HG02763 (cell line): ENCODE measurements around the gene ACTBL2.

Experiments used
- ATAC-seq: cut with Tn5 transposase; IDR thresholded peaks from one replicate; pipeline ENCODE4 v1.9.1; 2021; ENCODE audit warnings: mild to moderate bottlenecking, moderate library complexity; ENCODE audit not compliant: unreplicated experiment

The ACTBL2 gene

DNA sequence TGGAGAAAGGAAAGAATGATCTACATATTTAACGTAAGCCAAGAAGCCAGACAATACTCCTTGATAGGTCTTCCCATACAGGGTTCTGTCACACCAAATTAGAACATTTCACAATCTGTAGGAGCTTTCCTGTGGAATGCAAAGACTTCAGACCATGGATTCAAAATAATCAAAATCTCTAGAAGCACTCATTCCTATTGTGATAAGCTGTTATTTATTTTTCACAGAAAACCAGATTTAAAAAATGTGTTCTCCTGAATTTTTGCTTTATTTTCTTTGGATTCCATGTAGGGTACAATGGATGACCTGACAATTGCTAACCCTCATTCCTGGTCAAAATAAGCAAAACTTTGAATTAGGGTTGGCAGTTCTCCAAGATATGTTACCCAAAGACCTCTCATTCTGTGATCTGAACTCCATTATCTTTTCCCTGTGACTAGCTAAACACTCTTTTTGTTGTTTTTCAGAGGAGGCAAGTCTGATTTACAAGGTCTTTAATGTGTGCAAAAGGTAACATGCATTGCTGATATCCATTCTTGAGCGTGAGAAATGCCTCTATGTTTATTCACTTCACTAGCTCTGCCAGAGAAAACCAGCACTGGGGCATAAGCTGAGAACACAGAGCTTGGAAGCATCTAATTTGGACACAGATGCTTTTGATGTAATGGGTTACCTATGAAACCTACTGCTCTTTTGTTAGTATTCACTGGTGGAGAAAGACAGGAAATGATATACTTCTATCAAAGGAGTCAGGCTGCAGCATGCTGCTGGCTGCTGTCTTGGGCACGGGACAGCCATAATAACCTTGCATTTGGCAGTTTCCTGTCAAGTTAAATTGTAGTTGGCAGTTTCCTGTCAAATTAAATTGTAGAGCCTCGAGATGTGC is 31.4 kb downstream of the ACTBL2 start:
- ATAC-seq, result no peak

DNA sequence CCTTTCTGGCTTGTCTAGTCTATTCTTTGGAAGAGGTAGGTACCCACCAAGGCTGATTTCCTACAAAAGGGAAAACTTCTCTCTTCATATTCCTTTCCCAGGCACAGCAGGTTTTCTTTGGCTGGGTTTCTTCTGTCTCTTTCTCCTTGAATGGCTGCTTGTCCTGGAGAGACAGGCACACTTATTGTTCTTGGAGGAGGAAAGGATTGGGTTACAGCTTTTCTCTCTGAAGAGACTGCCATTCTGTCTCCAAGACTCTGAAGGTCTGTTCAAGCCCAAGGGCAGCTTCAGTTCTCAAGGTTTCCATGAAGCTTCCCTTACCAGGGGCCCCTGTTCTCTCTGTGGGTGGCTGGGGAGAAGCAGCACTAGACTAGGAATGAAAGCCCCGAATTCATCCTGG is 33.9 kb downstream of the ACTBL2 start:
- no peak for ATAC-seq

DNA sequence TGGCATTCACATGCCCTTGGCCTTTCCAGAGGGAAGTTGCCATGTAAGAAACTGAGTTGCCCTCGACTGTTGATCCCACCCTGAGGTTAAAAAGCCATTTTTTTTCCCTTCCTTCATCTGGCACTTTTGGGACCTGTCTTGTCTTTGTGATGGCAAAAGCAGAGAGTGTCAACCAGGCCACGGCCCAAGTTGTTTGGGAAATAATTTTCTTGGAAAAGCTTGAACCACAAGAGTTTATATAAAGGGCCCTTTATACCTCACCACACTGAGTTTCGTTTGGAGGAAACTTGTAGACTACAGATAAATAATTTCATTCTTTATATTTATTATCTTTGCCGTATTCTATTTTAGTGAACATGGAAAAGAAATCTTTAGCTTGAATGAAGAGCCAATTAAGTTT is 34.3 kb downstream of the ACTBL2 start:
- no peak for ATAC-seq

DNA sequence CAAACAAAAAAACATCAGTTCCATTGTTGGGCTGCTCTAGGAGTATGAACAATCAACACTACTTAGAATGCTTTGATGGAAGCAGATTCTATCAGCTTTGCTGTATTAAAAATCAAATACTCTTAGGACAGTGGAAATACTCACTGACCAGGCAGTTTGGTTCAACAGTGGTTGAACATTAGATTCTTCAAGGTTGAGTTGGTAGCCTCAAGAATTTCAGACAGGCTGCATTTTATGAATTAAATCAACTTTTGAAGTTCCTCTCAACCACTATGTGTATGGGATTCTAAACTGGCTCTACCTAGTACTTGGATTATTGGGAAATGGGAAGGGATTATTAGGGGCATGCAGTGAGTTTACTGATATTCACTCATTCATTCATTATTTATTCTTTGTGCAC is 35.0 kb downstream of the ACTBL2 start:
- ATAC-seq, result no peak

DNA sequence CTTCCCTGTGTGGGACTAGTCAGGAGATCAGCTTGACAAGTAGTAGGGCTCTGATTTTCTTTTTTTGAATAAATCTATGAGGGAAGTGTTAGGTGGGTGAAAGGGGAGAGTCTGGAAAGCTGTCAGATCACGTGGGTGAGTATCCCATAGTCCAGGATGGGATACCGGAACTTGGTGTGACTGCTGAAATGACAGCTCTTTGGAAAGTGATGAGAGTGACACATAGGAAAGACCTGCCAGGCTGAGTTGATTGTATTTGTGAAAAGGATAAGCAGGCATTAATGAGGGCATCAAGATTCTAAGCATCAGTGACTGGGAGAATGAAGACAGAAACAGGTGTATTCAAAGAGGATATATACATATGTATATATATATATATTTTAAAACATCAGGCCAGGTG is 35.6 kb downstream of the ACTBL2 start:
- no peak for ATAC-seq

DNA sequence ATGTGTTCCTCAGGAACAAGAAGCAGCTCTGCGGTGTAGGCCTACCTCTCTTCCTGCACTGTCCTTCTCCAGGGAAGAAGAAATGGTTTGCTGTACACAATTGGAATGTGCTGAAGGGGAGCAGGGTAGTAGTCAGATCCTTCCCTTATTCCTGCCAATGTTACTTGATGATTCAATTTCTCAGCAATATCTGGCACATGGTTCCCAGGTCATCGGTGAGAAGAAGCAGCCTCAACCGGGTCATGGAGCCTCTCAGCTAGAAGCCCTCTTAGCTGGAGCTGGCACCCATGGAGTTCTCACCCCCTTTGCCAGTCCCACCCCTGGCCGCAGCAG is 36.9 kb downstream of the ACTBL2 start:
- no peak for ATAC-seq

DNA sequence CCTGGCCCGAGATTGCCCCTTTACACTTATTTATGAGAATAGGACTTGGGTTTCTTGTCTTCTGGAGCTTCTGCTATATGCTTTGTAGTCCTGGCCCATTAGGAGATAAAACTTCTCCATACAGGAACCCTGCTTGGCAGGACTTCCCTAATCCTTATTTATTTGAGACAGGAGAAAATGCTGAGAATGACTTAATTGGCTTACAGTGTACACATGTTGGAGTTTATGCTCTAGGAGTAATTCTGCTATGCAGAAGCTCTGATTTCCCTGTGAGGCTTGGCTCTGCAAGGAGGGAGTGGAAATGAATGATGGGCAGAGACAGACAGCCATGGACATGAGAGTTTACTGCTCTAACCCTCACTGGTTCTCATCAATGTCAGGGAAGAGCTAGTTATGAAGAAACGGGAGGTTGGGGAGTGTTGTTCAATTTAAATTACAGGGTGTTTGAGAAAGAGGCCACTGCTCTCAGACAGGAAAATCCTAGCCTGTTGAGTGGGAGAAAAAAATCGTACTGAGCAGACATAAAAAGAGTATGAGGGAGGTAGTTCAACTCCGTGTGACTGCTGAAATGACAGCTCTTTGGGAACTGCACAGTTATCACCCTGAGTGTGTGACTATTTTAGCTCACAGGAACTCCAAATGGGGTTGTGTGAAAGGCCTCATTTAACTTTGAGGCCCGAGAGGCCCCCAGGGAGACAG is 37.5 kb downstream of the ACTBL2 start:
- ATAC-seq, result no peak

DNA sequence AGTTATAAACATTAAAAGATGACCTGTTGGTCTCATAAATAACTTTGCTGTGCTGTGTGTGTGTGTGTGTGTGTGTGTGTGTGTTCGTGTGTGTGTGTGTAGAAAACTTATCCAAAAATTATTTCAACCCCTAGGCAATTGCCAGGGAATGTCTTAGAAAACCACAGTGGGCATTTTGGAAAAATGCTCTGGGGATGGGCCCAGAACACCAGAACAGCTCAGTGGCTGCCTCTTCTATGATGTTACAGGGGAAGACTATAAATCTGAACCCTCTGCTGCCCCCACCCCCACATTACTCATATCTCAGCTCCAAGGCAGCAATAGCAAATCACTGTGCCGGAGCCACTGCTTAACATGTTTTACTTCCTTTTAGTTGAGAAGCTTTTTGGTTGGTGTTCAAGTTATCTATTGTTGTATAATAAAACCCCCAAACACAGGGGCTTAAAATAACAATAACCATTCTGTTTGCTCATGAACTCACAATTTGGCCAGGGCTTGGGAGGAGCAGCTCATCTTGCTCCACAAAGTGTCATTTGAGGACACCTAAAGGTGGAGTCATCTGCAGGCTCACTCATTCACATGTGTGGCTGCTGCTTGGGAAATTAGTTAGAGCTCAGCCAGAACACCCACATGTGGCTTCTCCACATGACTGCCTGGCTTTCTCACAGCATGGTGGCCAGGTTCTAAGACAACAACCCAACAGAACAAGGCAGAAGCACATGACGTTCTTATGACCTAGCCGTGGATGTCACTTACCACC is 40.4 kb downstream of the ACTBL2 start:
- ATAC-seq, result no peak

DNA sequence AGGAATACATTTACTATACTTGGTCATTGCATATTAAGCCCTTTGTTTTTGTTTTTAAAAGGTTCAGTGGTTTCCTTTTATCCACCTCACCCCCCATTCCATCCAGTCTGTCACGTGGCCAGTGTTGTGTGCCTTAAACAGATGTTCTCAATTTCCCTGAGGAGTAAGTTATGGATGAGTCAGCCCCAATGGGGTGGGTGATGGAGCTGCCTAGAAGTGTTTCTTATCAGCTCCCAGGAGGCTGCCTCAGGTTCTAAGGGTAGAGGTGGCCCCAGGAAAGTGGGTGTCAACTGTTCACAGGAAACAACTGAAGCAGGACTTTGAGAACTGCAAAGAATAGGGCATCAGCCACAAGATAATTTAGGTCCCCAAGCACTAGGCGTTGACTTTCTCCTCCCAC is 41.1 kb downstream of the ACTBL2 start:
- no peak for ATAC-seq

DNA sequence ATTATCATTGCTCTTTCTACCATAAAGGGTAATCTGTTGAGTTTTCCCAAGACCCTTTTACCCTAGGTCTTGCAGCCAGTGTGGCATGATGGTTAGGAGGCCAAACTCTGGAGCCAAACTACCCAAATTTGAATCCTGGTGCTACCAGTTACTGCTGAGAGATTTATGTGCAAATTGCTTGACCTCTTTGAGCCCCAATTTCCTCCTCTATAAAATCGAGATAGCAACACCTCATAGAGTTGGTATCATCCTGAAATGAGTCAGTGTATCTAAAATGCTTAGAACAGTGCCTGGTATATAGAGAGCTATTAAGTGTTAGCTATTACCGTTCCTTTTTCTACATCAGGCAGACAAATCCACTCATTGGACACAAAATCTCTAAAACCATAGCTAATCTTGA is 43.0 kb downstream of the ACTBL2 start:
- no peak for ATAC-seq

DNA sequence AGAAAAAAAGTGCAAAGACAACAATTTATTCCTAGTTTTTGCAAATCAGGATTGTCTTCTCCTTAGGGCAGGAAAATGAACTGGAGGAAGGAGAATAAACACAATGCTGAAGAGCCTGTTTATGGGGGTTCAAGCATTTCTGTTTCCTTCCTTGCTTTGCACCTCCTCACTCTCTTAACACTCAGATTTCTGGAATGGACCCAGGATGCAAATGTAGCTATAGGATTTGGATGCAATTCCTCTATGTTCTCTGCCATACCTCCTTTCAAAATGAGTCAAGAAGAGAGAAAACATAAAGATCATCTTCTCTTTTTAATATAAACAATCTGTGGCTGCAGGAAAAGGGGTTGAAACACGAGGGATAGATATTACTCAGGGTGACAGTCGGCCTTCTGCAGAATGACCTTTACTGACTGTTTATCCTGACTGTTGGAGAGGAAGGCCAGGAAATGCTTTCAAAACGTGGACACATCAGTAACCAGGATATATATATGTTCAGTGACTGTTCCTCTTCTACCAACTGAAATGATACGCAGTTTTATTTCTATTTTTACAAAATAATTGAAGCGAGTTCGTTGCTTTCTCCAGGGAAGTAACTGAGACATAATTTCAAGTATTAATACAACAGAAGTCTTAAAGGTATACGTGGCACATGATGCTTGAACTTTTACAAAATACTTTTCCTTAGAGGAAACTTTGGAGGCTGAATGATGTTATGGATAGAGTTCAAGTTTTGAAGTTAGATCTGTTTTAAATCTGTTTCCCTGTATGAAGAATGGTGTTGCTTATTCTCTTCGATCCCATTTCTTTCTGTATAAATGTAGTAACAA is 44.4 kb downstream of the ACTBL2 start:
- no peak for ATAC-seq

DNA sequence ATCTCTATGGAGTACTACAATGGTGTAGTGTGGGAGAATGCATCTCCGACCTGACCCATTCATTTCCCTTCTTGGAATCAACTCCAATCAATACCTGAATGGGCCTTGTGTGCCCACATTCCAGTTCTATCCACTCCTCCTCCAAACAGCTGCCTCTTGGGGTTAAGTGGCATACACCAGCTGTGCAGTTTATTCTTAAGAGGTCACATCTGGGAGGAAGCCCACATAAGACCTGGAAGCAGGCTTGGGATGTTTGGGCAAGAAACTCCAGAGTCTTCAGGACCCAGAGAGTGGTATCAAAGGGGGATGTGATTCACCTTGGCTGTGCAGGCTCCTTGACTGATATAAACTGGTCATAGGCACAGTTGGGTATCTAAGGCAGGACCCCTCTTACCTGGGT is 46.0 kb downstream of the ACTBL2 start:
- no peak for ATAC-seq

DNA sequence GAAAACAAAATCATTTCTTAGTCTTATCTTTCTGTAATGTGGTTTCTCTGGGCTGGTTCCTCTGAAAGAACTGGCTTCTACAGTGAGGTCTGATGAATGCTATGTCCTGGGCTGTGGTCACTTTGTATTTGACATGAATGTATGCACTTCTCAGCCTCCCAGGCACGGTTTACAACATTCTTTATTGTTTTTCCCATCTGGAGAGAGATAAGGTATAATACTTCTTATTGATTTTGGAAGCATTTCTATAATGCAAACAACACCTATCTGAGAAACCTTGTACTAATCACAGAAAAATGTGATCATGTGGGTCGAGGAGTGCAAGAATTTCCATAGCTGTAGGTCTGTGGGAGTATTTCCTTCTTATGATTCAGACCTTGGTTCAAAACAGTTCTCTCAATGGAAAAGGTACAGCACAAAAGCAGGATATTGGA is 46.9 kb downstream of the ACTBL2 start:
- ATAC-seq, result no peak

DNA sequence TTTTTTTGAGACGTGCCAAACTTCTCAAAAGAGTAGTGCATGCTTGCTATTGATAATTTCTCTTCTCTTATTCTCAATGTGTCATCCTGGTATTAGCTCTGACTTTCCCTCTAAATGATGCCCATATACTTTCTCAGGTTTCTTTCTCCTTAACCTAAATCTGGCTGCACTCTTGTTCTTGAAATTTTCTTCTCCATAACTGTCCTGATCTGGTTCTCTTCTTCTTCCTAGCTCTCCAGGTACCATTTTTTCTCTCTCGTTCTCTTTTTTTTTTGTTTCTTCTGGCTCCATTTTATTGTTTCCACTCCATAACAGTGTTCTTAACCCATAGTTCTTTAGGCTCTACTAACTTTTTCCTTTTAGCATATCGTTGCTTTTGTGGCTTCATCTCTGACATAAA is 47.9 kb downstream of the ACTBL2 start:
- ATAC-seq, result no peak

DNA sequence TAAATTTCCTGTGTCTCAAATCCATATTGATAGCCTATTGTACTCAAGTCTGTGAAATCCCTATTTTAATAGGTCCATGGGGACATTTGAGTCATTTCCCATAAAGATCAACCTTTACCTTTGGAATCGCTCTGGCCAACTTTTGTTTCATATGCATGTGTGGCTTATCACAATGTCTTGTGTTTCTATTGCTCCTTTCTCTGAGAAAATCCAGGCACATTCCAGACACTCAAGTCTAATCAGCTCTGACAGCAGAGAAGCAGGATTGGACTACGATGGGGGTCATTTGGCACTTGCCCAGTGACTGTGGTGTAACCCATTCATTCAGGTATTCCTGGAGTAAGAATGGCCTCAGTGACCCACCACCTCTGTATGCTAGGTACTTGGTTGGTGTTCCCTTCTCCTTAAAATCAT is 48.4 kb downstream of the ACTBL2 start:
- no peak for ATAC-seq

DNA sequence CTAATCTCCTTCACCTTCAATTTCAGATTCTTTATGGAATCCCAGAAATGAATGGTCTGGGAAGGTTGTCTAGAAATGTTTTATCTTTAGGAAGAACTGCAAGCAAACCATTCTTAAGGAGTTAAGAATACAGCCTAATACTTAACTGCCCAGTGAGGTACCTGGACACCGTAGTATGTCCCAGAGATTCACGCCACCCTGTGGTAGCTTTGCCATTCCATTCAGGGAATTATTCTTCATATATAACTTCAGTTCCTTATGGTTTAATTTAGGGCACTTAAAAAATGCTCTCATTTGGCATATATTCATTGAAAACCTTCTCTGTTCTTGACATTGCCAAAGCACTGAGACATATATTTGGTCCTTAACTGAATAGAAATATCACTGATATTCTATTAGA is 49.7 kb downstream of the ACTBL2 start:
- ATAC-seq, result no peak

DNA sequence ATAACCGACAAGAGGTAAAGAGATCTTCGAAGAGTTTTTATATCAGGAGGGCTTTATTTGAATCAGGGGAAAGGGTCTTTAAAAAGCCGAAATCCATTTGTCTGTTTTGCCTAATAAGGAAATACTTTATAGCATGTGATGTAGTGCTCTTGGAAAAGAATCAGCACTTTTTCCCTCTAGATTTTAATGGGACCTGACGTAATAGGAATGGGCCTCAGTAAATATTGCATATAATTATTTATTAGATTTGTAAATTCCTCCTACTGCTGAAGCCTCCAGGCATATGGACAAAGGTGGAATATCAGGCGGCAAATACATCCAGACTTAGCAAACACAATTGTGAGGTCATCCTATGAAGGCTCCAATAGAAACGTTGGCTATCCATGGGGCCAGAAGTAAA is 50.9 kb downstream of the ACTBL2 start:
- ATAC-seq, result no peak
